IMR-90 (cell line): ENCODE data around the gene CHRNA5. TPM values are rescaled to one million over a fixed set of nuclear protein-coding genes. Genes with fewer than 3 reads are reported as not detected.

Source experiments
- ATAC-seq: fragments of 200-7000 bp; cut with Tn5 transposase; 2 replicates; pipeline ENCODE4 v1.9.1; 2020; ENCODE audit warnings: low read depth, mild to moderate bottlenecking, moderate library complexity
- BruUV-seq: library from RNA; stranded (reverse); fragments of 400-500 nt; replicated peaks from 2 replicates; lab custom pipeline; 2021; lab: Mats Ljungman, UMichigan
- CTCF ChIA-PET: fragments of 300-600 bp; formaldehyde crosslinking; extraction: SDS; loops from one replicate; lab custom pipeline; 2021; ENCODE audit warnings: antibody characterized with exemption; lab: Yijun Ruan, JAX
- POLR2A ChIA-PET: fragments of 300-600 bp; sonication (Branson Sonifier 250); formaldehyde crosslinking; loops from one replicate; lab custom pipeline; 2022; ENCODE audit warnings: antibody characterized with exemption; ENCODE audit not compliant: unreplicated experiment; lab: Charles Lee
- DNase-seq: peaks from one replicate; pipeline ENCODE4 v3.0.0; 2013
- H2AFZ ChIP-seq: replicated peaks from 2 replicates; pipeline ENCODE3; 2013; ENCODE audit warnings: low read length, mild to moderate bottlenecking; ENCODE audit not compliant: poor library complexity
- H2AK5ac ChIP-seq: 2 replicates; pipeline ENCODE4 v1.6.1; 2013; ENCODE audit warnings: low read depth, low read length, inconsistent platforms
- H2AK9ac ChIP-seq: replicated peaks from 2 replicates; pipeline ENCODE3; 2013; ENCODE audit warnings: mild to moderate bottlenecking, low read depth, low read length, moderate library complexity; ENCODE audit not compliant: poor library complexity
- H2BK120ac ChIP-seq: 2 replicates; pipeline ENCODE4 v1.6.1; 2013; ENCODE audit warnings: low read depth, low read length, inconsistent platforms
- H2BK15ac ChIP-seq: 3 replicates; pipeline ENCODE4 v1.6.1; 2013; ENCODE audit warnings: low read depth, low read length, inconsistent platforms
- H2BK20ac ChIP-seq: 2 replicates; pipeline ENCODE4 v1.6.1; 2013; ENCODE audit warnings: low read depth, mild to moderate bottlenecking, inconsistent platforms, low read length, moderate library complexity
- H2BK5ac ChIP-seq: 2 replicates; pipeline ENCODE4 v1.6.1; 2013; ENCODE audit warnings: mild to moderate bottlenecking, low read depth, low read length, inconsistent platforms; ENCODE audit not compliant: poor library complexity, severe bottlenecking
- H3K14ac ChIP-seq: replicated peaks from 2 replicates; pipeline ENCODE4 v1.6.1; 2013; ENCODE audit warnings: low read depth, low read length, inconsistent platforms
- H3K18ac ChIP-seq: 2 replicates; pipeline ENCODE4 v1.6.1; 2013; ENCODE audit warnings: low read depth, low read length, control low read depth
- H3K23ac ChIP-seq: 2 replicates; pipeline ENCODE4 v1.6.1; 2013; ENCODE audit warnings: low read depth, low read length, inconsistent platforms
- H3K27ac ChIP-seq: 2 replicates; pipeline ENCODE4 v1.5.1; 2013; ENCODE audit warnings: mild to moderate bottlenecking, control low read depth, low read length; ENCODE audit not compliant: insufficient read depth
- H3K27me3 ChIP-seq: 2 replicates; pipeline ENCODE4 v1.6.1; 2013; ENCODE audit warnings: low read length; ENCODE audit not compliant: control insufficient read depth, insufficient read depth
- H3K36me3 ChIP-seq: 2 replicates; pipeline ENCODE4 v1.6.1; 2013; ENCODE audit warnings: low read length, mixed read lengths; ENCODE audit not compliant: control insufficient read depth, insufficient read depth
- H3K4ac ChIP-seq: 2 replicates; pipeline ENCODE4 v1.6.1; 2013; ENCODE audit warnings: low read depth, low read length, inconsistent platforms
- H3K4me1 ChIP-seq: 2 replicates; pipeline ENCODE4 v1.6.1; 2013; ENCODE audit warnings: low read length, mixed read lengths; ENCODE audit not compliant: control insufficient read depth, insufficient read depth
- H3K4me2 ChIP-seq: 2 replicates; pipeline ENCODE4 v1.6.1; 2013; ENCODE audit warnings: low read depth, mild to moderate bottlenecking, control low read depth, low read length, moderate library complexity
- H3K4me3 ChIP-seq: 2 replicates; pipeline ENCODE4 v1.5.1; 2013; ENCODE audit warnings: low read depth, mild to moderate bottlenecking, control low read depth, low read length, moderate library complexity; ENCODE audit not compliant: insufficient read depth
- H3K56ac ChIP-seq: 2 replicates; pipeline ENCODE4 v1.6.1; 2013; ENCODE audit warnings: low read length, inconsistent platforms; ENCODE audit not compliant: insufficient read depth; ENCODE audit errors: extremely low read depth
- H3K79me1 ChIP-seq, 2 experiments: 2 replicates each; pipeline ENCODE4 v1.6.1; 2013; ENCODE audit warnings: low read length in 2 of 2, inconsistent platforms in 1 of 2, low read depth in 1 of 2
- H3K9ac ChIP-seq: 2 replicates; pipeline ENCODE4 v1.6.1; 2013; ENCODE audit warnings: low read depth, low read length, control low read depth
- H3K9me1 ChIP-seq: 2 replicates; pipeline ENCODE4 v1.6.1; 2013; ENCODE audit warnings: low read length, inconsistent platforms; ENCODE audit not compliant: insufficient read depth
- H3K9me3 ChIP-seq: 2 replicates; pipeline ENCODE4 v1.6.1; 2013; ENCODE audit warnings: low read length; ENCODE audit not compliant: control insufficient read depth, insufficient read depth
- H4K20me1 ChIP-seq: 2 replicates; pipeline ENCODE4 v1.6.1; 2013; ENCODE audit warnings: low read length, inconsistent platforms; ENCODE audit not compliant: insufficient read depth
- H4K5ac ChIP-seq: 2 replicates; pipeline ENCODE4 v1.6.1; 2013; ENCODE audit warnings: mild to moderate bottlenecking, low read depth, low read length, control low read depth
- H4K8ac ChIP-seq, 2 experiments: 2 replicates each; pipeline ENCODE4 v1.6.1; 2013; ENCODE audit warnings: low read depth in 2 of 2, low read length in 2 of 2, control low read depth in 1 of 2, inconsistent platforms in 1 of 2
- H4K91ac ChIP-seq: 2 replicates; pipeline ENCODE4 v1.6.1; 2013; ENCODE audit warnings: low read depth, low read length, inconsistent platforms; ENCODE audit not compliant: insufficient read depth
- BHLHE40 ChIP-seq: fragments of 150-350 bp; IDR thresholded peaks from 2 replicates; pipeline ENCODE4 v1.6.1; 2016; ENCODE audit warnings: mild to moderate bottlenecking, low read depth, low read length
- CEBPB ChIP-seq: IDR thresholded peaks from 2 replicates; pipeline ENCODE4 v1.6.1; 2012; ENCODE audit warnings: low read depth, low read length, improper control_type of control experiment
- CHD1 ChIP-seq: IDR thresholded peaks from 2 replicates; pipeline ENCODE4 v1.6.1; 2012; ENCODE audit warnings: low read depth, low read length, improper control_type of control experiment
- FOS ChIP-seq: fragments of 150-350 bp; IDR thresholded peaks from 2 replicates; pipeline ENCODE4 v1.6.1; 2016; ENCODE audit warnings: low read depth, low read length
- MAFK ChIP-seq: IDR thresholded peaks from 2 replicates; pipeline ENCODE4 v1.6.1; 2012; ENCODE audit warnings: low read depth, low read length, improper control_type of control experiment
- MAZ ChIP-seq: IDR thresholded peaks from 2 replicates; pipeline ENCODE4 v1.6.1; 2012; ENCODE audit warnings: low read depth, mild to moderate bottlenecking, low read length, improper control_type of control experiment, moderate library complexity, borderline replicate concordance
- MXI1 ChIP-seq: IDR thresholded peaks from 2 replicates; pipeline ENCODE4 v1.6.1; 2012; ENCODE audit warnings: low read depth, mild to moderate bottlenecking, low read length, moderate library complexity, borderline replicate concordance
- NFE2L2 ChIP-seq: fragments of 150-350 bp; IDR thresholded peaks from 2 replicates; pipeline ENCODE4 v1.6.1; 2016; ENCODE audit warnings: low read depth, mild to moderate bottlenecking, low read length
- POLR2A ChIP-seq: IDR thresholded peaks from 2 replicates; pipeline ENCODE4 v1.6.1; 2012; ENCODE audit warnings: mild to moderate bottlenecking, low read depth, low read length
- RAD21 ChIP-seq: IDR thresholded peaks from 2 replicates; pipeline ENCODE4 v1.6.1; 2012; ENCODE audit warnings: low read length, improper control_type of control experiment
- RCOR1 ChIP-seq: IDR thresholded peaks from 2 replicates; pipeline ENCODE4 v1.6.1; 2012; ENCODE audit warnings: mild to moderate bottlenecking, low read length, improper control_type of control experiment; ENCODE audit not compliant: insufficient replicate concordance
- RFX5 ChIP-seq: IDR thresholded peaks from 2 replicates; pipeline ENCODE4 v1.8.0; 2012; ENCODE audit warnings: low read depth, mild to moderate bottlenecking, low read length, moderate library complexity
- SMC3 ChIP-seq: fragments of 150-350 bp; IDR thresholded peaks from 2 replicates; pipeline ENCODE4 v1.6.1; 2016; ENCODE audit warnings: low read depth, mild to moderate bottlenecking, antibody characterized with exemption, low read length, moderate library complexity
- WGBS, 2 experiments: methylation state at CpG; one replicate each; pipeline versions ENCODE4 v1.1.5 to v1.1.7; 2013; ENCODE audit warnings: missing lambda C conversion rate in 2 of 2; ENCODE audit not compliant: insufficient read length in 1 of 2; ENCODE audit errors: extremely low coverage in 2 of 2; 5-methylcytosine and 5-hydroxymethylcytosine counted together
- dilution Hi-C: fragments of 300-500 bp; cut with HindIII; formaldehyde crosslinking; loops from one replicate; pipeline ENCODE4 v1.14.3; 2018; ENCODE audit warnings: low sequenced_read_pairs; ENCODE audit not compliant: unreplicated experiment
- in situ Hi-C: fragments of 300-500 bp; cut with MboI; formaldehyde crosslinking; loops from 3 replicates; pipeline ENCODE4 v1.14.3; 2019; ENCODE audit warnings: low sequenced_read_pairs, inconsistent platforms, mixed read lengths
- intact Hi-C: fragments of 100-400 bp; cut with micrococcal nuclease; formaldehyde crosslinking; loops from 2 replicates; pipeline ENCODE4 v1.10.0; 2022
- polyA plus RNA-seq, 3 experiments: library from polyadenylated mRNA; depleted of rRNA; stranded (reverse); fragments of >200 nt; gene quantifications; 2 replicates each; pipeline ENCODE4 v1.2.3, GENCODE V29; 2012; ENCODE audit warnings: low replicate concordance in 1 of 3
- total RNA-seq: library from RNA; depleted of rRNA; stranded (reverse); fragments of >200 nt; gene quantifications from 2 replicates; pipeline ENCODE4 v1.2.3, GENCODE V29; 2012
- TF ChIP-seq, protein P1 (sequence below): fragments of 150-350 bp; IDR thresholded peaks from 2 replicates; pipeline ENCODE4 v1.6.1; 2017; ENCODE audit warnings: mild to moderate bottlenecking, antibody characterized with exemption, low read length, low read depth
- TF ChIP-seq, protein P2 (sequence below): fragments of 150-350 bp; IDR thresholded peaks from 2 replicates; pipeline ENCODE4 v1.6.1; 2016; ENCODE audit warnings: low read depth, mild to moderate bottlenecking, low read length, moderate library complexity, borderline replicate concordance
- TF ChIP-seq, protein P3 (sequence below): conservative IDR thresholded peaks from 2 replicates; pipeline ENCODE4 v1.5.1; 2012; ENCODE audit warnings: mild to moderate bottlenecking, low read depth, low read length, improper control_type of control experiment

The CHRNA5 gene
- total and polyA plus RNA-seq, 2 of the 4 experiments (the other 2 are of a cell fraction), result 0.54 to 0.94 TPM

DNA sequence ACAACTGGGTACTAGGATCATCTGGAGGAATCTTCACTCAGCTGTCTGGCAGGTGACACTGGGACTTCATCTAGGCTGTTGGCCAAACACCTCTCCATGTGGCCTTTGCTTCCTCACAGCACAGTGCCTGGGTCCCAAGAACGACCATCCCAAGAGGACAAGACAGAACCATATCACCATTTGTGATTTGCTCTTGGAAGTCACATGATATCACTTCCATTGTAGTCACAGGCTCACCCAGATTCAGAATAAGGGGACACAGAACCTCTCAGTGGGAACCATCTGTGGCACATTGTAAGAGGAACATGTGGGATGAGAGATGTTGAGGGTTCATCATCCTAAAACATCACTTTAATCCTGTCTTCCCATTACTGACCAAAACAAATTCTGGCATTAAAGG, 27.0 kb upstream of the CHRNA5 start:
- Histone ChIP-seq H3K27me3 (no peaks in the 10 kb centered on the region), H3K56ac (no peak overlapping the region), H3K18ac (no peak overlapping the region), H4K20me1 (peaks cover 7% of the 10 kb centered on the region), H3K4me1 (no peaks in the 10 kb centered on the region), H3K9me3 (no peaks in the 10 kb centered on the region), H3K27ac (no peak overlapping the region), H3K4me2 (no peak overlapping the region), H2BK15ac (no peak overlapping the region), H2BK5ac (no peak overlapping the region), H3K9me1 (0 out of 2 replicates have a peak, but pooled peaks cover 2% of the 10 kb centered on the region), H2AK5ac (no peak overlapping the region), H4K91ac (no peak overlapping the region), H2AK9ac (no peak overlapping the region), H3K9ac (no peak overlapping the region), H2AFZ (no peak overlapping the region), H3K36me3 (peaks cover 7% of the 10 kb centered on the region), H2BK20ac (no peak overlapping the region), H3K14ac (no peak overlapping the region), H3K23ac (no peak overlapping the region), H4K8ac (no peak overlapping the region), H3K79me1 (peaks cover 20 to 27% of the 10 kb centered on the region in 2 experiments), H3K4me3 (no peak overlapping the region), H4K5ac (no peak overlapping the region), H2BK120ac (no peak overlapping the region), H3K4ac (no peak overlapping the region)
- no CpG with 5 or more reads among the region's 1 CpG for WGBS, 2 experiments
- BruUV-seq, result no TSS peak
- ChIA-PET CTCF (no interaction called here), POLR2A (no interaction called here)
- in situ Hi-C loops (no loop called here), intact Hi-C loops (no loop called here), dilution Hi-C loops (no loop called here)
- TF ChIP-seq RCOR1 (no peak), SMC3 (no peak), MAZ (no peak), CEBPB (no peak), NFE2L2 (no peak), MAFK (no peak), FOS (no peak), RFX5 (no peak), MXI1 (no peak), BHLHE40 (no peak), CHD1 (no peak), RAD21 (no peak), POLR2A (no peak)
- TF ChIP-seq, protein P1, sequence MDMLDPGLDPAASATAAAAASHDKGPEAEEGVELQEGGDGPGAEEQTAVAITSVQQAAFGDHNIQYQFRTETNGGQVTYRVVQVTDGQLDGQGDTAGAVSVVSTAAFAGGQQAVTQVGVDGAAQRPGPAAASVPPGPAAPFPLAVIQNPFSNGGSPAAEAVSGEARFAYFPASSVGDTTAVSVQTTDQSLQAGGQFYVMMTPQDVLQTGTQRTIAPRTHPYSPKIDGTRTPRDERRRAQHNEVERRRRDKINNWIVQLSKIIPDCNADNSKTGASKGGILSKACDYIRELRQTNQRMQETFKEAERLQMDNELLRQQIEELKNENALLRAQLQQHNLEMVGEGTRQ, result no peak
- TF ChIP-seq, protein P2, sequence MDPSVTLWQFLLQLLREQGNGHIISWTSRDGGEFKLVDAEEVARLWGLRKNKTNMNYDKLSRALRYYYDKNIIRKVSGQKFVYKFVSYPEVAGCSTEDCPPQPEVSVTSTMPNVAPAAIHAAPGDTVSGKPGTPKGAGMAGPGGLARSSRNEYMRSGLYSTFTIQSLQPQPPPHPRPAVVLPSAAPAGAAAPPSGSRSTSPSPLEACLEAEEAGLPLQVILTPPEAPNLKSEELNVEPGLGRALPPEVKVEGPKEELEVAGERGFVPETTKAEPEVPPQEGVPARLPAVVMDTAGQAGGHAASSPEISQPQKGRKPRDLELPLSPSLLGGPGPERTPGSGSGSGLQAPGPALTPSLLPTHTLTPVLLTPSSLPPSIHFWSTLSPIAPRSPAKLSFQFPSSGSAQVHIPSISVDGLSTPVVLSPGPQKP, result no peak
- TF ChIP-seq, protein P3, sequence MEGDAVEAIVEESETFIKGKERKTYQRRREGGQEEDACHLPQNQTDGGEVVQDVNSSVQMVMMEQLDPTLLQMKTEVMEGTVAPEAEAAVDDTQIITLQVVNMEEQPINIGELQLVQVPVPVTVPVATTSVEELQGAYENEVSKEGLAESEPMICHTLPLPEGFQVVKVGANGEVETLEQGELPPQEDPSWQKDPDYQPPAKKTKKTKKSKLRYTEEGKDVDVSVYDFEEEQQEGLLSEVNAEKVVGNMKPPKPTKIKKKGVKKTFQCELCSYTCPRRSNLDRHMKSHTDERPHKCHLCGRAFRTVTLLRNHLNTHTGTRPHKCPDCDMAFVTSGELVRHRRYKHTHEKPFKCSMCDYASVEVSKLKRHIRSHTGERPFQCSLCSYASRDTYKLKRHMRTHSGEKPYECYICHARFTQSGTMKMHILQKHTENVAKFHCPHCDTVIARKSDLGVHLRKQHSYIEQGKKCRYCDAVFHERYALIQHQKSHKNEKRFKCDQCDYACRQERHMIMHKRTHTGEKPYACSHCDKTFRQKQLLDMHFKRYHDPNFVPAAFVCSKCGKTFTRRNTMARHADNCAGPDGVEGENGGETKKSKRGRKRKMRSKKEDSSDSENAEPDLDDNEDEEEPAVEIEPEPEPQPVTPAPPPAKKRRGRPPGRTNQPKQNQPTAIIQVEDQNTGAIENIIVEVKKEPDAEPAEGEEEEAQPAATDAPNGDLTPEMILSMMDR, result no peak
- ATAC-seq, result no peak
- no peak for DNase-seq
